ENCODE results near the gene POU3F3. TPM values are rescaled to one million over a fixed set of nuclear protein-coding genes. Genes with fewer than 3 reads are reported as not detected.

Gene POU3F3
- total RNA-seq: not detected in 2 replicates

GRCh38 chr2:104853534-104854497 is at the start of gene POU3F3:
TSS of gene POU3F3 (plus strand) at chr2:104854115. CDS start at chr2:104855511, 1,396 bp downstream.

Small RNA genes lying within 50 kb of the gene (small RNA-seq; reads per million reads assigned to genes)
- not detected for gene AC018730.1

Other genes starting within 250 kb of the POU3F3 start
- 27.9 and 30.2 TPM in 2 replicates for gene MRPS9, start 184.0 kb downstream of the POU3F3 start, total RNA-seq